NCI-H1092 treated with DMSO at 0.1 percent for 48 hours (cell line): ENCODE measurements around the gene KRTAP5-4.
A peak's percentile ranks its signal among the peaks of the same experiment; 100 is the strongest.
"Not testable (repeated sequence)": the region's sequence is repeated elsewhere in the genome, so short reads cannot be mapped to it uniquely, and the experiment has no call there.

Experiments
- DNase-seq: peaks from one replicate; lab custom pipeline; 2025; lab: John Stamatoyannopoulos, UW

Gene KRTAP5-4

GRCh38 chr11:1600626-1601025, 21.3 kb downstream of the KRTAP5-4 start:
- no peak for DNase-seq

GRCh38 chr11:1598816-1599215, 23.1 kb downstream of the KRTAP5-4 start:
- DNase-seq, result no peak

GRCh38 chr11:1598406-1598805, 23.5 kb downstream of the KRTAP5-4 start:
- not testable (repeated sequence) for DNase-seq

GRCh38 chr11:1597994-1598380, 24.0 kb downstream of the KRTAP5-4 start, which contains the start of gene KRTAP5-2:
Gene KRTAP5-2, minus strand, starts transcription at chr11:1598294. Its CDS starts 44 bp downstream, at chr11:1598250.
- DNase-seq, result no peak

- DNase-seq, result no peak
These were observed 24.5 kb downstream of the KRTAP5-4 start for GRCh38 chr11:1597331-1597993.

- not testable (repeated sequence) for DNase-seq
These were observed 25.3 kb downstream of the KRTAP5-4 start for GRCh38 chr11:1596576-1597121.

GRCh38 chr11:1595994-1596575, 25.9 kb downstream of the KRTAP5-4 start:
- not testable (repeated sequence) for DNase-seq

- DNase-seq, result no peak
These were observed 29.3 kb downstream of the KRTAP5-4 start for GRCh38 chr11:1592628-1593027.

GRCh38 chr11:1589996-1590395, 31.9 kb downstream of the KRTAP5-4 start:
- DNase-seq, result no peak

- DNase-seq, result not testable (repeated sequence)
These were observed 32.6 kb downstream of the KRTAP5-4 start for GRCh38 chr11:1589191-1589963.

- DNase-seq, result no peak
These were observed 35.2 kb downstream of the KRTAP5-4 start for GRCh38 chr11:1586699-1587098.

- not testable (repeated sequence) for DNase-seq
These were observed 37.1 kb downstream of the KRTAP5-4 start, which contains the start of gene KRTAP5-1 for GRCh38 chr11:1584661-1585370. Gene KRTAP5-1, minus strand, starts transcription at chr11:1585283. Its CDS starts 34 bp downstream, at chr11:1585249.

- not testable (repeated sequence) for DNase-seq
These were observed 39.0 kb downstream of the KRTAP5-4 start for GRCh38 chr11:1582909-1583308.

GRCh38 chr11:1581976-1582375, 40.0 kb downstream of the KRTAP5-4 start:
- no peak for DNase-seq

- no peak for DNase-seq
These were observed 45.1 kb downstream of the KRTAP5-4 start for GRCh38 chr11:1576825-1577224.

- not testable (repeated sequence) for DNase-seq
These were observed 46.2 kb downstream of the KRTAP5-4 start for GRCh38 chr11:1575756-1576155.

- DNase-seq, result no peak
These were observed 47.0 kb downstream of the KRTAP5-4 start for GRCh38 chr11:1574933-1575242.

GRCh38 chr11:1574238-1574932, 47.6 kb downstream of the KRTAP5-4 start:
- peak; percentile 50 for DNase-seq

- DNase-seq, result peak; percentile 50
These were observed 48.1 kb downstream of the KRTAP5-4 start for GRCh38 chr11:1573903-1574237.

GRCh38 chr11:1573077-1573902, 48.6 kb downstream of the KRTAP5-4 start:
- DNase-seq, result no peak
